Measurements from ENCODE around the gene ACTL7A.
"Not testable (repeated sequence)": the region's sequence is repeated elsewhere in the genome, so short reads cannot be mapped to it uniquely, and the experiment has no call there.

The ACTL7A gene

GRCh38 chr9:108848296-108848695, 13.8 kb upstream of the ACTL7A start:
- DNase-seq (ENCODE audit: low read depth, low spot score), result not testable (repeated sequence)

- no peak for DNase-seq (ENCODE audit: low read depth, low spot score)
These were observed 11.7 kb upstream of the ACTL7A start for GRCh38 chr9:108850293-108850897.

- no peak for DNase-seq (ENCODE audit: low read depth, low spot score)
These were observed 10.9 kb upstream of the ACTL7A start for GRCh38 chr9:108851138-108851537.

GRCh38 chr9:108852079-108852478, 10.0 kb upstream of the ACTL7A start:
- no peak for DNase-seq (ENCODE audit: low read depth, low spot score)

GRCh38 chr9:108854094-108854493, 8.0 kb upstream of the ACTL7A start:
- DNase-seq (ENCODE audit: low read depth, low spot score), result no peak

GRCh38 chr9:108854641-108855528, 7.2 kb upstream of the ACTL7A start:
- DNase-seq (ENCODE audit: low read depth, low spot score), result no peak

GRCh38 chr9:108855529-108855886, 6.6 kb upstream of the ACTL7A start:
- DNase-seq (ENCODE audit: low read depth, low spot score), result no peak

GRCh38 chr9:108855888-108856287, 6.2 kb upstream of the ACTL7A start, which contains the start of gene ACTL7B:
TSS of gene ACTL7B (minus strand) at chr9:108855986. CDS start at chr9:108855930, 56 bp downstream.
- DNase-seq (ENCODE audit: low read depth, low spot score), result no peak

- DNase-seq (ENCODE audit: low read depth, low spot score), result no peak
These were observed 4.5 kb upstream of the ACTL7A start for GRCh38 chr9:108857572-108857971.

GRCh38 chr9:108859459-108860114, 2.5 kb upstream of the ACTL7A start:
- no peak for DNase-seq (ENCODE audit: low read depth, low spot score)

GRCh38 chr9:108860354-108860753, 1.7 kb upstream of the ACTL7A start:
- DNase-seq (ENCODE audit: low read depth, low spot score), result no peak

- no peak for DNase-seq (ENCODE audit: low read depth, low spot score)
These were observed 1.3 kb upstream of the ACTL7A start for GRCh38 chr9:108860764-108861163.

- no peak for DNase-seq (ENCODE audit: low read depth, low spot score)
These were observed 602 bp upstream of the ACTL7A start for GRCh38 chr9:108861464-108861863.

GRCh38 chr9:108863891-108864290, 1.8 kb downstream of the ACTL7A start:
- DNase-seq (ENCODE audit: low read depth, low spot score), result no peak

GRCh38 chr9:108864446-108864845, 2.4 kb downstream of the ACTL7A start:
- no peak for DNase-seq (ENCODE audit: low read depth, low spot score)

- DNase-seq (ENCODE audit: low read depth, low spot score), result no peak
These were observed 3.0 kb downstream of the ACTL7A start for GRCh38 chr9:108865037-108865436.

GRCh38 chr9:108866001-108866420, 3.9 kb downstream of the ACTL7A start:
- DNase-seq (ENCODE audit: low read depth, low spot score), result no peak

GRCh38 chr9:108867116-108867515, 5.0 kb downstream of the ACTL7A start:
- DNase-seq (ENCODE audit: low read depth, low spot score), result no peak

- no peak for DNase-seq (ENCODE audit: low read depth, low spot score)
These were observed 5.8 kb downstream of the ACTL7A start for GRCh38 chr9:108867829-108868228.

- DNase-seq (ENCODE audit: low read depth, low spot score), result no peak
These were observed 7.1 kb downstream of the ACTL7A start for GRCh38 chr9:108869092-108869725.

GRCh38 chr9:108874058-108874788, 12.2 kb downstream of the ACTL7A start:
- DNase-seq (ENCODE audit: low read depth, low spot score), result no peak

All from activated naive CD8-positive, alpha-beta T cell treated with anti-CD3 and anti-CD28 coated beads, Interleukin-2, amount 50 U/mL, for 16 hours (primary cell).